Stomach smooth muscle (tissue), 2 donors: ENCODE measurements around the gene LCE5A.

ENCODE experiments used
- H3K27ac ChIP-seq: one replicate; pipeline ENCODE4 v1.7.0; 2013; ENCODE audit warnings: mild to moderate bottlenecking, low read length, inconsistent platforms
- H3K27me3 ChIP-seq, 2 donors: one replicate each; pipeline ENCODE4 v1.7.0; 2013; ENCODE audit warnings: low read length in 2 of 2; ENCODE audit not compliant: insufficient read depth in 2 of 2, control insufficient read depth in 1 of 2
- H3K36me3 ChIP-seq, 2 donors: one replicate each; pipeline ENCODE4 v1.7.0; 2013; ENCODE audit warnings: low read length in 2 of 2; ENCODE audit not compliant: control insufficient read depth in 2 of 2, insufficient read depth in 2 of 2
- H3K4me1 ChIP-seq: one replicate; pipeline ENCODE4 v1.7.0; 2013; ENCODE audit warnings: low read length; ENCODE audit not compliant: control insufficient read depth, insufficient read depth
- H3K4me3 ChIP-seq, 2 donors: one replicate each; pipeline ENCODE4 v1.7.0; 2013; ENCODE audit warnings: low read length in 2 of 2
- H3K9ac ChIP-seq, 2 donors: one replicate each; pipeline ENCODE4 v1.7.0; 2013; ENCODE audit warnings: low read length in 2 of 2, mild to moderate bottlenecking in 1 of 2
- H3K9me3 ChIP-seq, 2 donors: one replicate each; pipeline ENCODE4 v1.7.0; 2013; ENCODE audit warnings: low read length in 2 of 2; ENCODE audit not compliant: control insufficient read depth in 2 of 2
- donor health status: healthy.
- donor health status: Pancreatic carcinoma.

The LCE5A gene

GRCh38 chr1:152516082-152516481 is 5.5 kb downstream of the LCE5A start:
- Histone ChIP-seq H3K27ac (no peak overlapping the region), H3K27me3 (peaks cover 38% of the 10 kb centered on the region in 2 donors), H3K36me3 (no peaks in the 10 kb centered on the region)

GRCh38 chr1:152517237-152517811 is 6.7 kb downstream of the LCE5A start:
- H3K9ac ChIP-seq: no peak overlapping the region
- H3K27me3 ChIP-seq: peaks cover 30 to 33% of the 10 kb centered on the region in 2 donors
- H3K27ac ChIP-seq: no peak overlapping the region

More at GRCh38 chr1:152516082-152516481, 5.5 kb downstream of the LCE5A start:
- Histone ChIP-seq H3K9ac (no peak overlapping the region), H3K4me1 (no peaks in the 10 kb centered on the region), H3K4me3 (no peak overlapping the region), H3K9me3 (peaks cover 0 to 2% of the 10 kb centered on the region in 2 donors)

GRCh38 chr1:152519851-152520250 is 9.2 kb downstream of the LCE5A start:
- Histone ChIP-seq H3K9ac (no peak overlapping the region), H3K4me3 (no peak overlapping the region), H3K4me1 (no peaks in the 10 kb centered on the region), H3K36me3 (no peaks in the 10 kb centered on the region), H3K9me3 (peaks cover 0 to 2% of the 10 kb centered on the region in 2 donors), H3K27ac (no peak overlapping the region), H3K27me3 (peaks cover 12 to 18% of the 10 kb centered on the region in 2 donors)

More at GRCh38 chr1:152517237-152517811, 6.7 kb downstream of the LCE5A start:
- H3K4me1 ChIP-seq: no peaks in the 10 kb centered on the region
- H3K4me3 ChIP-seq: no peak overlapping the region
- H3K9me3 ChIP-seq: peaks cover 0 to 2% of the 10 kb centered on the region in 2 donors
- no peaks in the 10 kb centered on the region for H3K36me3 ChIP-seq

- no peaks in the 10 kb centered on the region for H3K36me3 ChIP-seq
- H3K27me3 ChIP-seq: peaks cover 8 to 16% of the 10 kb centered on the region in 2 donors
- no peaks in the 10 kb centered on the region for H3K4me1 ChIP-seq
- peaks cover 0 to 2% of the 10 kb centered on the region in 2 donors for H3K9me3 ChIP-seq
- H3K4me3 ChIP-seq: no peak overlapping the region
- no peak overlapping the region for H3K27ac ChIP-seq
- H3K9ac ChIP-seq: no peak overlapping the region
These were observed 10.0 kb downstream of the LCE5A start for GRCh38 chr1:152520561-152521090.

GRCh38 chr1:152525080-152525641 is 14.6 kb downstream of the LCE5A start:
- H3K4me1 ChIP-seq: no peaks in the 10 kb centered on the region
- H3K27ac ChIP-seq: no peak overlapping the region
- H3K27me3 ChIP-seq: peaks cover 0 to 2% of the 10 kb centered on the region in 2 donors

GRCh38 chr1:152533327-152533938 is 22.8 kb downstream of the LCE5A start:
- H3K9me3 ChIP-seq: peaks cover 2 to 7% of the 10 kb centered on the region in 2 donors
- no peaks in the 10 kb centered on the region for H3K4me1 ChIP-seq
- H3K27ac ChIP-seq: no peak overlapping the region
- no peak overlapping the region for H3K4me3 ChIP-seq
- no peaks in the 10 kb centered on the region for H3K27me3 ChIP-seq
- no peak overlapping the region for H3K9ac ChIP-seq
- no peaks in the 10 kb centered on the region for H3K36me3 ChIP-seq

More at GRCh38 chr1:152525080-152525641, 14.6 kb downstream of the LCE5A start:
- Histone ChIP-seq H3K4me3 (no peak overlapping the region), H3K36me3 (no peaks in the 10 kb centered on the region), H3K9me3 (peaks cover 0 to 2% of the 10 kb centered on the region in 2 donors), H3K9ac (no peak overlapping the region)

- no peak overlapping the region for H3K9ac ChIP-seq
- no peaks in the 10 kb centered on the region for H3K36me3 ChIP-seq
- H3K27ac ChIP-seq: no peak overlapping the region
- H3K9me3 ChIP-seq: peaks cover 4 to 7% of the 10 kb centered on the region in 2 donors
- H3K4me1 ChIP-seq: no peaks in the 10 kb centered on the region
- no peak overlapping the region for H3K4me3 ChIP-seq
- H3K27me3 ChIP-seq: no peaks in the 10 kb centered on the region
These were observed 25.2 kb downstream of the LCE5A start for GRCh38 chr1:152535774-152536173.

- Histone ChIP-seq H3K4me1 (no peaks in the 10 kb centered on the region), H3K36me3 (no peaks in the 10 kb centered on the region), H3K27me3 (no peaks in the 10 kb centered on the region), H3K27ac (no peak overlapping the region), H3K9me3 (peaks cover 2 to 3% of the 10 kb centered on the region in 2 donors), H3K4me3 (no peak overlapping the region), H3K9ac (no peak overlapping the region)
These were observed 26.9 kb downstream of the LCE5A start for GRCh38 chr1:152537496-152537895.

GRCh38 chr1:152539901-152540300 is 29.3 kb downstream of the LCE5A start:
- no peak overlapping the region for H3K4me3 ChIP-seq
- no peak overlapping the region for H3K27ac ChIP-seq
- no peaks in the 10 kb centered on the region for H3K36me3 ChIP-seq
- no peaks in the 10 kb centered on the region for H3K4me1 ChIP-seq
- no peaks in the 10 kb centered on the region for H3K27me3 ChIP-seq
- peaks cover 0 to 2% of the 10 kb centered on the region in 2 donors for H3K9me3 ChIP-seq
- H3K9ac ChIP-seq: no peak overlapping the region

GRCh38 chr1:152543820-152544219 is 33.2 kb downstream of the LCE5A start:
- no peak overlapping the region for H3K27ac ChIP-seq
- H3K4me3 ChIP-seq: no peak overlapping the region
- H3K36me3 ChIP-seq: no peaks in the 10 kb centered on the region
- no peaks in the 10 kb centered on the region for H3K4me1 ChIP-seq
- peaks cover 0 to 2% of the 10 kb centered on the region in 2 donors for H3K9me3 ChIP-seq
- no peak overlapping the region for H3K9ac ChIP-seq
- H3K27me3 ChIP-seq: no peaks in the 10 kb centered on the region
